PC-3 (cell line): ENCODE measurements around the gene SAFB2.

ENCODE experiments used
- EZH2 ChIP-seq: fragments of 300-600 bp; sonication (generic); IDR thresholded peaks from one replicate; pipeline ENCODE4 v1.6.1; 2017; ENCODE audit warnings: antibody characterized with exemption, mild to moderate bottlenecking, low read length; ENCODE audit not compliant: unreplicated experiment
- EZH2phosphoT487 ChIP-seq: fragments of 300-600 bp; sonication (generic); IDR thresholded peaks from 2 replicates; pipeline ENCODE4 v1.6.1; 2018; ENCODE audit warnings: mild to moderate bottlenecking, antibody characterized with exemption, low read length, borderline replicate concordance
- TF ChIP-seq, protein P1 (sequence below): fragments of 300-600 bp; sonication (generic); conservative IDR thresholded peaks from 2 replicates; pipeline ENCODE4 v1.5.1; 2017; ENCODE audit warnings: antibody characterized with exemption, low read depth, mild to moderate bottlenecking, low read length

- TF ChIP-seq EZH2, result no peak
- TF ChIP-seq, protein P1, sequence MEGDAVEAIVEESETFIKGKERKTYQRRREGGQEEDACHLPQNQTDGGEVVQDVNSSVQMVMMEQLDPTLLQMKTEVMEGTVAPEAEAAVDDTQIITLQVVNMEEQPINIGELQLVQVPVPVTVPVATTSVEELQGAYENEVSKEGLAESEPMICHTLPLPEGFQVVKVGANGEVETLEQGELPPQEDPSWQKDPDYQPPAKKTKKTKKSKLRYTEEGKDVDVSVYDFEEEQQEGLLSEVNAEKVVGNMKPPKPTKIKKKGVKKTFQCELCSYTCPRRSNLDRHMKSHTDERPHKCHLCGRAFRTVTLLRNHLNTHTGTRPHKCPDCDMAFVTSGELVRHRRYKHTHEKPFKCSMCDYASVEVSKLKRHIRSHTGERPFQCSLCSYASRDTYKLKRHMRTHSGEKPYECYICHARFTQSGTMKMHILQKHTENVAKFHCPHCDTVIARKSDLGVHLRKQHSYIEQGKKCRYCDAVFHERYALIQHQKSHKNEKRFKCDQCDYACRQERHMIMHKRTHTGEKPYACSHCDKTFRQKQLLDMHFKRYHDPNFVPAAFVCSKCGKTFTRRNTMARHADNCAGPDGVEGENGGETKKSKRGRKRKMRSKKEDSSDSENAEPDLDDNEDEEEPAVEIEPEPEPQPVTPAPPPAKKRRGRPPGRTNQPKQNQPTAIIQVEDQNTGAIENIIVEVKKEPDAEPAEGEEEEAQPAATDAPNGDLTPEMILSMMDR, result no peak
- no peak for TF ChIP-seq EZH2phosphoT487
Measured at GRCh38 chr19:5646703-5647102, 24.1 kb upstream of the SAFB2 start.
